GM23338 (cell line): ENCODE measurements around the gene TM2D1. TPM values are rescaled to one million over a fixed set of nuclear protein-coding genes. Genes with fewer than 3 reads are reported as not detected.

Experiments used
- ATAC-seq: fragments of 200-7000 bp; cut with Tn5 transposase; 3 replicates; pipeline ENCODE4 v1.9.1; 2020
- DNase-seq: peaks from one replicate; pipeline ENCODE4 v3.0.0-alpha.2; 2015; ENCODE audit warnings: low spot score
- H2AFZ ChIP-seq: fragments of 200-600 bp; sonication (generic); 2 replicates; pipeline ENCODE4 v1.8.0; 2016; ENCODE audit warnings: antibody characterized with exemption, mild to moderate bottlenecking, moderate library complexity
- H3F3A ChIP-seq: fragments of 200-600 bp; sonication (generic); replicated peaks from 2 replicates; pipeline ENCODE4 v1.8.0; 2017; ENCODE audit warnings: antibody characterized with exemption, mixed run types, low read depth
- H3K27ac ChIP-seq: fragments of 200-600 bp; sonication (generic); 2 replicates; pipeline ENCODE4 v1.6.1; 2016; ENCODE audit warnings: low read depth
- H3K27me3 ChIP-seq: fragments of 200-600 bp; sonication (generic); 2 replicates; pipeline ENCODE4 v1.8.0; 2016; ENCODE audit warnings: mild to moderate bottlenecking, mixed run types, moderate library complexity; ENCODE audit not compliant: insufficient read depth
- H3K36me3 ChIP-seq: fragments of 200-600 bp; sonication (generic); 2 replicates; pipeline ENCODE4 v1.8.0; 2016; ENCODE audit warnings: mild to moderate bottlenecking; ENCODE audit not compliant: insufficient read depth
- H3K4me1 ChIP-seq: fragments of 200-600 bp; sonication (generic); 2 replicates; pipeline ENCODE4 v1.8.0; 2016; ENCODE audit warnings: mild to moderate bottlenecking, moderate library complexity; ENCODE audit not compliant: insufficient read depth
- H3K4me2 ChIP-seq: fragments of 200-600 bp; sonication (generic); 2 replicates; pipeline ENCODE4 v1.7.1; 2017; ENCODE audit warnings: mixed run types
- H3K4me3 ChIP-seq: fragments of 200-600 bp; sonication (generic); 2 replicates; pipeline ENCODE4 v1.6.1; 2016; ENCODE audit warnings: mixed run types
- H3K79me2 ChIP-seq: fragments of 200-600 bp; sonication (generic); replicated peaks from 2 replicates; pipeline ENCODE4 v1.8.0; 2017; ENCODE audit warnings: mild to moderate bottlenecking; ENCODE audit not compliant: insufficient read depth
- H3K9me2 ChIP-seq: fragments of 200-600 bp; sonication (generic); 2 replicates; pipeline ENCODE4 v1.8.0; 2017; ENCODE audit not compliant: insufficient read depth
- H4K20me1 ChIP-seq: fragments of 200-600 bp; sonication (generic); replicated peaks from 2 replicates; pipeline ENCODE4 v1.8.0; 2017; ENCODE audit warnings: mild to moderate bottlenecking; ENCODE audit not compliant: insufficient read depth
- H3K27ac Mint-ChIP-seq: 2 replicates; pipeline ENCODE4 v1.8.0; 2020; ENCODE audit warnings: inconsistent platforms, mild to moderate bottlenecking, moderate library complexity, mixed read lengths
- H3K27me3 Mint-ChIP-seq: 3 replicates; pipeline ENCODE4 v1.8.0; 2022; ENCODE audit warnings: low read depth, mild to moderate bottlenecking, moderate library complexity, mixed read lengths, inconsistent platforms; ENCODE audit not compliant: insufficient read depth, poor library complexity
- H3K36me3 Mint-ChIP-seq: 3 replicates; pipeline ENCODE4 v1.8.0; 2021; ENCODE audit warnings: low read depth, mild to moderate bottlenecking, inconsistent platforms, moderate library complexity, mixed read lengths
- H3K4me1 Mint-ChIP-seq: 3 replicates; pipeline ENCODE4 v1.8.0; 2020; ENCODE audit warnings: mild to moderate bottlenecking, inconsistent platforms, mixed read lengths
- H3K4me3 Mint-ChIP-seq: 3 replicates; pipeline ENCODE4 v1.8.0; 2021; ENCODE audit warnings: moderate library complexity, mild to moderate bottlenecking, inconsistent platforms, mixed read lengths
- H3K9me3 Mint-ChIP-seq: 3 replicates; pipeline ENCODE4 v1.8.0; 2020; ENCODE audit warnings: moderate library complexity, mild to moderate bottlenecking, inconsistent platforms, mixed read lengths
- EZH2phosphoT487 ChIP-seq: fragments of 200-600 bp; sonication (generic); IDR thresholded peaks from one replicate; pipeline ENCODE4 v1.8.1; 2018; ENCODE audit warnings: antibody characterized with exemption; ENCODE audit not compliant: unreplicated experiment
- JUNB ChIP-seq: IDR thresholded peaks from one replicate; pipeline ENCODE4 v1.6.1; 2016; ENCODE audit warnings: antibody characterized with exemption; ENCODE audit not compliant: unreplicated experiment
- POLR2AphosphoS5 ChIP-seq: IDR thresholded peaks from 2 replicates; pipeline ENCODE4 v1.6.1; 2016; ENCODE audit warnings: antibody characterized with exemption, low read depth
- ZNF114 ChIP-seq: fragments of 250-450 bp; sonication (Bioruptor Pico); IDR thresholded peaks from 2 replicates; pipeline ENCODE4 v1.5.0; 2020; ENCODE audit warnings: mild to moderate bottlenecking, moderate library complexity
- ZNF331 ChIP-seq: fragments of 250-450 bp; sonication (Bioruptor Pico); IDR thresholded peaks from 2 replicates; pipeline ENCODE4 v1.5.0; 2020; ENCODE audit warnings: low read depth, mild to moderate bottlenecking, moderate library complexity
- polyA plus RNA-seq: library from polyadenylated mRNA; unstranded; fragments of >200 nt; fragmentation: Nextera tagmentation; extraction: Ambion mirVana; gene quantifications from 2 replicates; pipeline ENCODE4 v1.2.1, GENCODE V29; 2016
- total RNA-seq: library from RNA; depleted of rRNA; stranded (reverse); fragments of >200 nt; shearing (Covaris generic); gene quantifications from 2 replicates; pipeline ENCODE4 v1.2.3, GENCODE V29; 2014
- TF ChIP-seq, protein P1 (sequence below): IDR thresholded peaks from one replicate; pipeline ENCODE4 v1.6.1; 2018; ENCODE audit warnings: antibody characterized with exemption; ENCODE audit not compliant: unreplicated experiment
- TF ChIP-seq, protein P2 (sequence below), 2 experiments: fragments of 200-600 bp in 1 of 2; sonication (generic) in 1 of 2; conservative IDR thresholded peaks; 2 replicates each; pipeline versions ENCODE4 v1.5.1 to v1.6.1; 2016 to 2017; ENCODE audit warnings: antibody characterized with exemption in 2 of 2, low read depth in 2 of 2, mild to moderate bottlenecking in 2 of 2, moderate library complexity in 1 of 2

The TM2D1 gene
- total and polyA plus RNA-seq, 2 experiments from 2014 or later: 46.7 to 47.5 TPM

DNA sequence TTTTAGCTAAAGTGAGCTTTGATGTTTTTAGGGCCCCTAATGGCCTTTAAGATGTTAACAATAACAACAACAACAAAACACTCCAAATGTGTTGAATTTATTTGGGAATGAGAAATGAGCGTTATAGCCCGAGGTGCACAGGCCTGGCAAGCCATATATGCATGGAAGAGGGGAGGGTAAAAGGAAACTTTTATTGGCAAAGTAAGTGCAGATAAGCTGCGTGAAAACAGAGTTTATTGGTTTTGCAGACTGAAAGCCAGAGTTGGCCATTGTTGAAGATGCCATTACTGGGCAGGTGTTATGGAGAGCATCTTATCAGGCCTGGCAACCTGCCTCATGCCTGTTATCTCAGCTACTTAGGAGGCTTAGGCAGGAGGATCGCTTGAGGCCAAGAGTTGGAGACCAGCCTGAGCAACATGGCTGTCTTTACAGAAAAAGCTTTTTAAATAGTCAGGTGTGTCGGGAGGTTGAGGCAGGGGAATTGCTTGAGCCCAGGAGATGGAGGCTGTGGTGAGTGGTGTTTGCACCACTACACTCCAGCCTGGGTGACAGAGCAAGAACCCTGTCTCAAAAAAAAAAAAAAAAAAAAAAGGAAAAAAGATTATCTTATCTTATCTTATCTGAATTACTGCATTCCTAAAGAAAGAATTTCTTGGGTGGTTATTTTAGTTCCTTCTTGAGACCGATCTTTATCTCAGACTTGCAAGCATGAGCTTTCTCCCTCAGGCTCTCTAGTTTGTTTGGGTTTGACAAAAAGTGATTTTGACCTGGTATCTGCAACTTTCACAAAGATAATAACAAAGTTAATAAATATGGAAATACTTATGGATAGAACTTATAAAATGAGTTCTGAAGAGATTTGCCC lies 19.0 kb upstream of the TM2D1 start (continued):
- TF ChIP-seq, protein P1, sequence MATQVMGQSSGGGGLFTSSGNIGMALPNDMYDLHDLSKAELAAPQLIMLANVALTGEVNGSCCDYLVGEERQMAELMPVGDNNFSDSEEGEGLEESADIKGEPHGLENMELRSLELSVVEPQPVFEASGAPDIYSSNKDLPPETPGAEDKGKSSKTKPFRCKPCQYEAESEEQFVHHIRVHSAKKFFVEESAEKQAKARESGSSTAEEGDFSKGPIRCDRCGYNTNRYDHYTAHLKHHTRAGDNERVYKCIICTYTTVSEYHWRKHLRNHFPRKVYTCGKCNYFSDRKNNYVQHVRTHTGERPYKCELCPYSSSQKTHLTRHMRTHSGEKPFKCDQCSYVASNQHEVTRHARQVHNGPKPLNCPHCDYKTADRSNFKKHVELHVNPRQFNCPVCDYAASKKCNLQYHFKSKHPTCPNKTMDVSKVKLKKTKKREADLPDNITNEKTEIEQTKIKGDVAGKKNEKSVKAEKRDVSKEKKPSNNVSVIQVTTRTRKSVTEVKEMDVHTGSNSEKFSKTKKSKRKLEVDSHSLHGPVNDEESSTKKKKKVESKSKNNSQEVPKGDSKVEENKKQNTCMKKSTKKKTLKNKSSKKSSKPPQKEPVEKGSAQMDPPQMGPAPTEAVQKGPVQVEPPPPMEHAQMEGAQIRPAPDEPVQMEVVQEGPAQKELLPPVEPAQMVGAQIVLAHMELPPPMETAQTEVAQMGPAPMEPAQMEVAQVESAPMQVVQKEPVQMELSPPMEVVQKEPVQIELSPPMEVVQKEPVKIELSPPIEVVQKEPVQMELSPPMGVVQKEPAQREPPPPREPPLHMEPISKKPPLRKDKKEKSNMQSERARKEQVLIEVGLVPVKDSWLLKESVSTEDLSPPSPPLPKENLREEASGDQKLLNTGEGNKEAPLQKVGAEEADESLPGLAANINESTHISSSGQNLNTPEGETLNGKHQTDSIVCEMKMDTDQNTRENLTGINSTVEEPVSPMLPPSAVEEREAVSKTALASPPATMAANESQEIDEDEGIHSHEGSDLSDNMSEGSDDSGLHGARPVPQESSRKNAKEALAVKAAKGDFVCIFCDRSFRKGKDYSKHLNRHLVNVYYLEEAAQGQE: no peak
- TF ChIP-seq, protein P2, sequence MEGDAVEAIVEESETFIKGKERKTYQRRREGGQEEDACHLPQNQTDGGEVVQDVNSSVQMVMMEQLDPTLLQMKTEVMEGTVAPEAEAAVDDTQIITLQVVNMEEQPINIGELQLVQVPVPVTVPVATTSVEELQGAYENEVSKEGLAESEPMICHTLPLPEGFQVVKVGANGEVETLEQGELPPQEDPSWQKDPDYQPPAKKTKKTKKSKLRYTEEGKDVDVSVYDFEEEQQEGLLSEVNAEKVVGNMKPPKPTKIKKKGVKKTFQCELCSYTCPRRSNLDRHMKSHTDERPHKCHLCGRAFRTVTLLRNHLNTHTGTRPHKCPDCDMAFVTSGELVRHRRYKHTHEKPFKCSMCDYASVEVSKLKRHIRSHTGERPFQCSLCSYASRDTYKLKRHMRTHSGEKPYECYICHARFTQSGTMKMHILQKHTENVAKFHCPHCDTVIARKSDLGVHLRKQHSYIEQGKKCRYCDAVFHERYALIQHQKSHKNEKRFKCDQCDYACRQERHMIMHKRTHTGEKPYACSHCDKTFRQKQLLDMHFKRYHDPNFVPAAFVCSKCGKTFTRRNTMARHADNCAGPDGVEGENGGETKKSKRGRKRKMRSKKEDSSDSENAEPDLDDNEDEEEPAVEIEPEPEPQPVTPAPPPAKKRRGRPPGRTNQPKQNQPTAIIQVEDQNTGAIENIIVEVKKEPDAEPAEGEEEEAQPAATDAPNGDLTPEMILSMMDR (conservative IDR thresholded peaks at IDR 0.05; ENCODE audit: low read depth in 2 of 2): no peak
- TF ChIP-seq EZH2phosphoT487 (no peak), JUNB (no peak), ZNF114 (CRISPR knock-in tag) (no peak), POLR2AphosphoS5 (no peak)

DNA sequence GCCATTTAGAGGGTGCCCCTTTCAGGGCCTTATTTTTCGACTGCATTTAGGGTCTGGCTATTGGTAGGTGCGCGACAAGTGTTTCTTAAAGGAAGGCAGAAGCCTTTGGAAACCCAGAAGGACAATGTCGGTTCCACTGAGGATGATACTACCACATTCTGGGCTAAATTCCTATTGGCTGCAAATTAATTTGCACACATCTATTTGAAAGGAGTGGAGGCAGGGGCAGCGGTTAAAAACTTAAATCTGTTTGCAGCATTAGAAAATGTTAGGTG lies 18.4 kb upstream of the TM2D1 start:
- Histone ChIP-seq H3K4me2 (peak overlapping the region; percentile 93), H3K36me3 (no peaks in the 10 kb centered on the region), H3F3A (peaks cover 7% of the 10 kb centered on the region; the same call in 1 of the 2 replicates), H4K20me1 (peaks cover 8% of the 10 kb centered on the region), H3K27ac (0 out of 2 replicates have a peak overlapping the region, but pooled peaks have one; percentile 79), H3K79me2 (peaks cover 53% of the 10 kb centered on the region), H3K27me3 (no peaks in the 10 kb centered on the region), H3K9me2 (no peaks in the 10 kb centered on the region), H2AFZ (peak overlapping the region; percentile 86; the same call in 1 of the 2 replicates), H3K4me3 (peak overlapping the region; percentile 95), H3K4me1 (peaks cover 26% of the 10 kb centered on the region)
- H3K27me3 Mint-ChIP-seq: peaks cover 2% of the 10 kb centered on the region
- peaks cover 26% of the 10 kb centered on the region for H3K4me1 Mint-ChIP-seq
- no peaks in the 10 kb centered on the region for H3K9me3 Mint-ChIP-seq
- DNase-seq (no peak), ATAC-seq (no peak)
- H3K36me3 Mint-ChIP-seq: peaks cover 3% of the 10 kb centered on the region; the same call in 2 of the 3 replicates
- H3K27ac Mint-ChIP-seq: peak overlapping the region; percentile 24
- TF ChIP-seq, protein P2 (conservative IDR thresholded peaks at IDR 0.05; ENCODE audit: low read depth in 2 of 2): no peak
- TF ChIP-seq EZH2phosphoT487: no peak
- no peak for TF ChIP-seq ZNF114 (CRISPR knock-in tag)
- no peak for TF ChIP-seq POLR2AphosphoS5
- no peak for TF ChIP-seq ZNF331 (CRISPR knock-in tag)
- H3K4me3 Mint-ChIP-seq: peak overlapping the region; percentile 78
